NB4 (cell line): Measurements from ENCODE around the gene KIF1B.
"Not testable (repeated sequence)": the region's sequence is repeated elsewhere in the genome, so short reads cannot be mapped to it uniquely, and the experiment has no call there.

Source experiments
- DNase-seq: peaks from one replicate; pipeline ENCODE4 v3.0.0; 2010; ENCODE audit warnings: low read depth
- H3K4me3 ChIP-seq: one replicate; pipeline ENCODE4 v1.5.1; 2011; ENCODE audit warnings: mild to moderate bottlenecking, low read depth, low read length, moderate library complexity
- MYC ChIP-seq: IDR thresholded peaks from 2 replicates; pipeline ENCODE4 v1.6.1; 2011; ENCODE audit warnings: low read depth, low read length
- POLR2A ChIP-seq: IDR thresholded peaks from 2 replicates; pipeline ENCODE4 v1.6.1; 2011; ENCODE audit warnings: mild to moderate bottlenecking; ENCODE audit not compliant: insufficient read length; ENCODE audit errors: extremely low read depth
- TF ChIP-seq, protein P1 (sequence below): IDR thresholded peaks from one replicate; pipeline ENCODE4 v1.5.1; 2012; ENCODE audit warnings: low read depth, low read length
- TF ChIP-seq, protein P2 (sequence below): IDR thresholded peaks from 2 replicates; pipeline ENCODE4 v1.6.1; 2011; ENCODE audit warnings: low read depth, low read length

Gene KIF1B

DNA sequence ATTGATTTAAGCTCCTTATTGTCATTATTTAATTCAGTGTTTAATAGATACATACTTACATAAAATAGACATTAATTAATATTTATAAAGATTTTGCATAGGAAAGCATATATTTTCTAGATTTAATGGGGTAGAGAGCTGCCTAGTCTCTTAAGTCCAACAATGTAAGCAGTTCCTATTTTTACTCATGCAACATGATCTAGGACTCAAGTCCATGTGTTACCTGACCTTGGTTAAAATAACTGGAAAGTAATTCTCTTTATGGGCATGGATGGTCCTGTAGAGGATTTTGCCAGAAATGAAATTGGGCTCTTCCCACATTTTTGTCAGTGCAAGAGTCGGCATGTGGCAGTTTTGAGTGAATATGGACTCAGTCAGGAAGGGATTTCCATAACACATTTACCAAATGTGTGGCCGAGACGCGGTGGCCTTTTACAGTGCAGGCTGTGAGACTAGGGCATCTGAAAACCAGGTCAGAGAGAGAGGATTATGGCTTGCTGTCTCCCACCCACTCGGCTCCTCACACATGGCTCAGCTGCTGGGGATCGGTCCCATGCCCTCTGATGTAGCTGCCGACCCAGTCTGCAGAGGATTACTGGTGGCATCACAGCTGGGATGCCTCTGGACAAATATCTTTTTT is 6.2 kb upstream of the KIF1B start:
- H3K4me3 ChIP-seq: no peak overlapping the region
- DNase-seq: no peak
- TF ChIP-seq MYC (no peak), POLR2A (no peak)
- TF ChIP-seq, protein P1, sequence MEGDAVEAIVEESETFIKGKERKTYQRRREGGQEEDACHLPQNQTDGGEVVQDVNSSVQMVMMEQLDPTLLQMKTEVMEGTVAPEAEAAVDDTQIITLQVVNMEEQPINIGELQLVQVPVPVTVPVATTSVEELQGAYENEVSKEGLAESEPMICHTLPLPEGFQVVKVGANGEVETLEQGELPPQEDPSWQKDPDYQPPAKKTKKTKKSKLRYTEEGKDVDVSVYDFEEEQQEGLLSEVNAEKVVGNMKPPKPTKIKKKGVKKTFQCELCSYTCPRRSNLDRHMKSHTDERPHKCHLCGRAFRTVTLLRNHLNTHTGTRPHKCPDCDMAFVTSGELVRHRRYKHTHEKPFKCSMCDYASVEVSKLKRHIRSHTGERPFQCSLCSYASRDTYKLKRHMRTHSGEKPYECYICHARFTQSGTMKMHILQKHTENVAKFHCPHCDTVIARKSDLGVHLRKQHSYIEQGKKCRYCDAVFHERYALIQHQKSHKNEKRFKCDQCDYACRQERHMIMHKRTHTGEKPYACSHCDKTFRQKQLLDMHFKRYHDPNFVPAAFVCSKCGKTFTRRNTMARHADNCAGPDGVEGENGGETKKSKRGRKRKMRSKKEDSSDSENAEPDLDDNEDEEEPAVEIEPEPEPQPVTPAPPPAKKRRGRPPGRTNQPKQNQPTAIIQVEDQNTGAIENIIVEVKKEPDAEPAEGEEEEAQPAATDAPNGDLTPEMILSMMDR: no peak
- TF ChIP-seq, protein P2, sequence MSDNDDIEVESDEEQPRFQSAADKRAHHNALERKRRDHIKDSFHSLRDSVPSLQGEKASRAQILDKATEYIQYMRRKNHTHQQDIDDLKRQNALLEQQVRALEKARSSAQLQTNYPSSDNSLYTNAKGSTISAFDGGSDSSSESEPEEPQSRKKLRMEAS: no peak

DNA sequence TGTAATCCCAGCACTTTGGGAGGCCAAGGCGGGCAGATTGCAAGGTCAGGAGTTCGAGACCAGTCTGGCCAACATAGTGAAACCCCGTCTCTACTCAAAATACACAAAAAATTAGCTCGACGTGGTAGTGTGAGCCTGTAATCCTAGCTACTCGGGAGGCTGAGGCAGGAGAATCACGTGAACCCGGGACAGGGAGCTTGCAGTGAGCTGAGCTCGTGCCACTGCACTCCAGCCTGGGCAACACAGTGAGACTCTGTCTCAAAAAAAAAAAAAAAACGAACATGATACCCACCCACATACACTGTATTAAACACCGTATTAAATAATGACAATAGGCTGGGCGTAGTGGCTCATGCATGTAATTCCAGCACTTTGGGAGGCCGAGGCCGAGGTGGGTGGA is 5.2 kb upstream of the KIF1B start:
- not testable (repeated sequence) for DNase-seq, H3K4me3 ChIP-seq

DNA sequence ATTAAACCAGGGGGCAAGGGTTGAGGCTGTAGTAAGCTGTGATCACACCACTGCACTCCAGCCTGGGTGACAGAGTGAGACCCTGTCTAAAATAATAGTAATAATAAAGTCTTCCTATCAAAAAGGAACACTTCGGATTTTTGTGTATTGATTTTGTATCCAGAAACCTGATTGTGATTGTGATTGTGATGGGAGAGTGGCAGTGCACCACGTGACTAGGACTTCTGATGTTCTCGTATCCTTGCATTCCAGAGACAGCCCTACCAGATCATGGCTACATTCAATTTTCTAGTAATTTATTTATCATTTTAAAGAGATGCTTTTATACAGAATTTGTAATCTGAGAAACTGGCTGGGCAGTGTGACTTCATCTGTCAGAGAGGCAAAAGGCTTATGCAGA is 2.6 kb upstream of the KIF1B start:
- DNase-seq: no peak
- TF ChIP-seq, protein P2: no peak
- TF ChIP-seq MYC (no peak), POLR2A (no peak)
- TF ChIP-seq, protein P1: no peak

DNA sequence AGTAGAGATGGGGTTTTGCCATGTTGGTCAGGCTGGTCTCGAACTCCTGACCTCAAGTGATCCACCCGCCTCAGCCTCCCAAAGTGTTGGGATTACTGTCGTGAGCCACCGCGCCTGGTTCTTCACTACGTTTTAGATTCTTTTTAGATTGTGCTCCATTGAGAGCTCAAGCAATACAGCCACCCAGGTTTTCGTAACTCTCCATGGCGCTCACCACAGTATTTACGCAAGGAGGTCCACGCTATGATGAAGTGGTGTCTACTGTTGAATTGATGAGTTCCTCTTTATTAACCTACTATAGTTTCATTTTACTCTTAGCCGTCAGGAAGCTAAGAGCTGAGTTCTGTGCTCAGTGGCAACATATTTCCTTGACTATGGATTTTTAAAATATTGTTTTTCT is 1.8 kb upstream of the KIF1B start:
- H3K4me3 ChIP-seq: no peak overlapping the region
- TF ChIP-seq POLR2A (no peak), MYC (peak; percentile 40; the same call in 1 of the 2 replicates)
- peak; percentile 88 for DNase-seq

More for the DNA sequence above, 2.6 kb upstream of the KIF1B start:
- no peak overlapping the region for H3K4me3 ChIP-seq

DNA sequence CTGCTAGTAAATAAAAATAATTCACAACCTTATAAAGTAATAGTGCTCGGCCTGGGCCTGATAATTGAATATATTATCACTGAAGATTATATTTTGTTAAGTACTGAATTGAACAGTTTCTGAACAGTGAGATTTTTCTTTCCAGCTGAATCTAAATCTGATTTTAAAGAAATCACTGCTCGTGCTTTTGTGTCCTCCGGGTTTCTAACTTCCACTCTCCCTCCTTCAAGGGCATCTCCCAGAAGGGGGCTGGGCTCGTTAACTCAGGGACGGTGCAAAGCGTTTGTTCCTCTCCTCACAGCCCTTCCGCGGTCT is 823 bp upstream of the KIF1B start:
- no peak for DNase-seq
- TF ChIP-seq, protein P2: no peak
- TF ChIP-seq, protein P1: no peak
- TF ChIP-seq POLR2A (no peak), MYC (no peak)
- peak overlapping the region; percentile 59 for H3K4me3 ChIP-seq

DNA sequence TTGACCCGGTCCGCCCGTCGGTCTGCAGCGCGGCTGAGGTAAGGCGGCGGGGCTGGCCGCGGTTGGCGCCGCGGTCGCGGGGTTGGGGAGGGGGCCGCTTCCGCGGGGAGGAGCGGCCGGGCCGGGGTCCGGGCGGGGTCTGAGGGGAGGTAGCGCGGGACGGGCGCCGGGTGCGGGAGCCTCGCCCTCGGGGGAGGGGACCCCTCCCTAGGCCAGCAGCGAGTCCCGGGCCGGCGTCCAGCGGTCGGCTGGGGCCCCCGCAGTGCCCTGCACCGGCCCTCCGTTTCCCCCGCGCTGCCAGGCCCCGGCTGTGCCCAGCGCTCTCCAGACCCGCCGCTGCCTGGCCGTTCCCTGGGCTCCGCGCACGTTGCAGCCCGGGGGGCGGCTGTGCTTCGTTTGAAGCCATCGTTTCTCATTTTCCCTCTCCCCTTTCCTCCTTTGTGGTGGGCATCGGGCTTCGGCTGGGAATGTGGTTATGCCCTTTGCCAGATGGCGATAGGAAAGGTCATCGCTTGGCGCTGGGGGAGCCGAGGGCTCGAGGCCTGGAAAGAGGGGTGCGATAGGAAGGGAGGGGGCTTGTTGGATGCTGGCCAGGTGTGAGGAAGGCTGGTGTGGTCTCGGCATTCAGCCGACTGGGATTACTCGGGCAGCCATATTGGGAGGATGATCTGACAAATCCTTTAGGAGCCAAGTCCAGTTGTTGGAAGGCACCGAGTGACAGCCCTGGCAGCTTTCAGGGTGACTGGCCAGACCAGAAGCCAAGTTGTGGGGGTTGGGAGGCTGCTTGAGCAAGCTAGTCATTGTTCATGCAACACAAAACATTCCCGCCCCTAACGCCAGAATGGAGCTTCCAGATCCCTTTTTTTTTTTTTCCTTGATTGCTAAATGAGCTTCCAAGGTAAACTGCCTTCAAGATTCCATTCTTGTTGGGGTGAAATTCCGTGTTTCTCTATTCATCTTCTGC is 753 bp downstream of the KIF1B start:
- DNase-seq: peak; percentile 53
- peak overlapping the region; percentile 60 for H3K4me3 ChIP-seq
- TF ChIP-seq, protein P2: 0 out of 2 replicates have a peak, but pooled peaks have one; percentile 9
- TF ChIP-seq MYC: no peak
- TF ChIP-seq POLR2A: no peak
- TF ChIP-seq, protein P1: no peak
